EL (cell line): ENCODE results near the gene CREG2.
A peak's percentile ranks its signal among the peaks of the same experiment; 100 is the strongest.

Experiments used
- DNase-seq: peaks from one replicate; pipeline ENCODE4 v3.0.0-alpha.2; 2016

Gene CREG2

DNA sequence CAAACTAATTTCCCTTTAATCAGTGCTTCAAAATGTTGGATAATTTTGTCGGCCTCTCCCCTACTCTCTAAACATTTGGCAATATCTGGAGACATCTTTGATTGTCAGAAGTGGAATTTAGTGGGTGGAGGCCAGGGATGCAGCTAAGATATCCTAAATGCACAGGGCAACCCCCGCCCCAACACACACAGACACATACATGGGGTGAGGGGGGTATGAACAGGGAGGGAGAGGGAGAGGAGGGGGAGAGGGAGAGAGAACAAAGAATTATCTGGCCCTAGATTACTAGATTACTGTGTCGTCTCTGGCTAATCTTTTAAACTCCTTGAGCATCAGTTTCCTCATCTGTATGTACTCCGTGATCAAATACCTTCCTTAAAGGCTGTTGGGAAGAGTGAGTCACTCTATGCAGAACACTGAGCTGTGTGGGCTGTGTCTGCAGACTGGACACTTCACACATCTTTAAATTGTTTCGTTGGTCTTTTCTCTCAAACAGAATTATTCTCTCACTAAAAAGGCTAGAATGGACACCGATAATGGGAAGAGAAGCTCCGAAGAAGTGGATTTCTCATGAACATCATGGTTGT, 81.7 kb downstream of the CREG2 start:
- peak; percentile 70 for DNase-seq

DNA sequence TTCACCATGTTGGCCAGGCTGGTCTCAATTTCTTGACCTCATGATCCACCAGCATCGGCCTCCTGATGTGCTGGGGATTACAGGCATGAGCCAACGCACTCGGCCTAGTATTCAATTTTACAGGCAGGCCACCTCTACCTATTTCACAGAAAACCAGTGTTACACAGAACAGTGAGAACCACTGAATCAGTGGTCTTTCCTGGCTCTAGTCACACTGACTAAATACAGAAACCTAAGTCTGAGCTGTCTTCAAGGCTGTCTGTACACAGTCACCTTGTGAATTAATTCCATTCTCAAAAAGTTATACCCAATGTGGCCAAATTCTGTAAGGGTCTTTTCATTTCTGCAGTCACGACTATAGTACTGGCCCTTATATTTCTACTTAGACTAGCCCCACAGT, 82.3 kb downstream of the CREG2 start:
- no peak for DNase-seq

DNA sequence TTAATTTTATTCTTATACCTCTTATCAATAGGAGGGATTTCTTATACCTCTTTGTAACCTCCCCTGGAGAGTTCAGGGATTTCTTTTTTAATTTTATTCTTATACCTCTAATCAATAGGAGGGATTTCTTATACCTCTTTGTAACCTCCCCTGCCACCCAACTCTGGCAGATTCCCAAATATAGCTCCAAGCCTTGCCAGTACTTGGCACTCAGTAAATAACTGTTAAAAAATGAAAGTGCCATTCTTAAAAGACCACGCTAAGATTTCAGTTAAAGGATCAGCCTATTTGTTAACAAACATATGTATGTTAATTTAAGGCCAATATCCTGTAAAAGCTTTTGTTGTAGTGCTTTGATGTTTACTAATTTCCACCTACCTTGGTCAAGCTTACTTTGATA, 83.6 kb downstream of the CREG2 start:
- no peak for DNase-seq

GRCh38 chr2:101302016-101302415, 85.3 kb downstream of the CREG2 start:
- DNase-seq = no peak

DNA sequence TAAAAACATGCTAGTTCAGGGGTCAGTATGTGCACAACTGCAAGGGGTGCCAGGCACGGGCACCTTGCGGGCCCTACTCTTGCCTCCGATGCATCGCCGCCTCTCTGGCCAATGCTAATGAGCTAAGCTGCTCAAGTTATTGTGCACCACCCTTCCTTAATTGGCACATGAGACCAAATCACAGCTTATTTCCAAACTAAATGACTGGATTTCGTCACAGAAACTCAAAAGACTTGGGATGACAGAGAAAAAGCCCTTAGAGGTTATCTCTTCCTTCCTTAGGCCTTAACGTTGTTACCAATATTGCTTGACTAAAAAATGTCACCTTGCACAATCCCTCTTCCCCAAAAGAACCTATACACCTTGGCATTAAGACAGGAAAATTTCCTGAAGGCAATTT, 86.5 kb downstream of the CREG2 start:
- no peak for DNase-seq

GRCh38 chr2:101300164-101300563, 87.1 kb downstream of the CREG2 start:
- DNase-seq = no peak

GRCh38 chr2:101299604-101300003, 87.7 kb downstream of the CREG2 start:
- DNase-seq = no peak

GRCh38 chr2:101297383-101297782, 89.9 kb downstream of the CREG2 start:
- DNase-seq = no peak

DNA sequence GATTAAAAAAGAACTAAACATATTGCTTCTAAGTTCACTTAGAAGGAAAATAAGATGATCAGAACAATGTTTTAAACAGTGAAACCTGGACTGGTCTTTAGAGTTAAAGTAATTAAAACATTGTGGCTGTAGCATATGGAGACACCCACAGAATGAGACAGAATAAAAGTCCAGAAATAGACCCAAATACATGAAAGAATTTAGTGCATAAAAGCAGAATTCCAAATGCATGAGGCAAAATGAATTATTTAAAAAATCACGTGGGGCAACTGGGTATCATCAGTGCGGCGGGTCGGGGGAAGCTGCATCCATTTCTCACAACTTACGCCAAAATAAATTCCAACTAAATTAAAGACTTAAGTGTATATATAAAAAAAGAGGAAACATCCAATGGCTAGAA, 90.9 kb downstream of the CREG2 start:
- DNase-seq = peak; percentile 72

GRCh38 chr2:101295895-101296294, 91.4 kb downstream of the CREG2 start:
- peak; percentile 85 for DNase-seq
